Measurements from ENCODE around the gene EIF4EBP2. TPM values are rescaled to one million over a fixed set of nuclear protein-coding genes. Genes with fewer than 3 reads are reported as not detected.

The EIF4EBP2 gene
- total and polyA plus RNA-seq, 2 of the 13 experiments (the other 11 are each of a cell fraction or from before 2014, with no cell fraction given): 16.9 to 22.0 TPM

DNA sequence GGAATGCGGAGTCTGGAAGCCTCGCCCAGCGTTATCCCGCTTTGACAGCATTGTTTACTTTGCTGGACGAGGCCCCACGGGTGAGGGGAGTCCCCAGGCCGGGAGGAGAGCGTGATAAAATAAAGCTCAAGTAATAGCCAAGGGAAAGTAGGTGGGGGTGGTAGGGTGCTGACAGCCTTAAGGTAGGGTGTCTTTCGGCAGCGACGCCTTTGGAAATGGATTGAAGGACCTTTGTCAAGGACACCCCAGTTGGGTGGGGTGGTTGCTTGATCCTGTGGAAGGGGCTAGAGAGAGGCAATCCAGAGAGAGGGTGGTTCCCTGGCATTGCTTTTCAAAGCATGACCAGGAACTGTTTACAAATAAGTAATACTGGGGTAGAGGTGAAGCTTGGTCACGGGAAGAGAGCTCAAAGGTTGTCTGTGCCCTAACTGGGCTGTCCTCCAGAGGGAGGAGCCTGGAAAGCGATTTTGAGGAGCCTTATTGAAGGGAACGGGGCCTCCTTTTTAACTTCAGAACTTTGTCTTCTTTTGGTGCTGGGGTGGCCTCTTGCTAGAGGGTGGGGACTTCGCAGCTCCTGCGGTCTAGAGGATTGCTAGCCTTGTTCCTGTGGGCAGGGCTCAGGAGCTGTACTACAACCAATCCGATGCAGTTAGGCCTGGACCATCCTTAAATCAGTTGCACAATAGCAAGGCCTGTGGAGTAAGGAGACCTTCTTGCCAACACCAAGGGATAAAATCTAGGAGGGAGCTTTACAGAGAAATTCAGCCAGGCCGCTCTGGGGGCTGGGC, 1.3 kb downstream of the EIF4EBP2 start (continued):
- TF ChIP-seq ZNF788 (CRISPR knock-in tag; IDR thresholded peaks at IDR 0.05; ENCODE audit: borderline replicate concordance): no peak
- TF ChIP-seq, protein P1, sequence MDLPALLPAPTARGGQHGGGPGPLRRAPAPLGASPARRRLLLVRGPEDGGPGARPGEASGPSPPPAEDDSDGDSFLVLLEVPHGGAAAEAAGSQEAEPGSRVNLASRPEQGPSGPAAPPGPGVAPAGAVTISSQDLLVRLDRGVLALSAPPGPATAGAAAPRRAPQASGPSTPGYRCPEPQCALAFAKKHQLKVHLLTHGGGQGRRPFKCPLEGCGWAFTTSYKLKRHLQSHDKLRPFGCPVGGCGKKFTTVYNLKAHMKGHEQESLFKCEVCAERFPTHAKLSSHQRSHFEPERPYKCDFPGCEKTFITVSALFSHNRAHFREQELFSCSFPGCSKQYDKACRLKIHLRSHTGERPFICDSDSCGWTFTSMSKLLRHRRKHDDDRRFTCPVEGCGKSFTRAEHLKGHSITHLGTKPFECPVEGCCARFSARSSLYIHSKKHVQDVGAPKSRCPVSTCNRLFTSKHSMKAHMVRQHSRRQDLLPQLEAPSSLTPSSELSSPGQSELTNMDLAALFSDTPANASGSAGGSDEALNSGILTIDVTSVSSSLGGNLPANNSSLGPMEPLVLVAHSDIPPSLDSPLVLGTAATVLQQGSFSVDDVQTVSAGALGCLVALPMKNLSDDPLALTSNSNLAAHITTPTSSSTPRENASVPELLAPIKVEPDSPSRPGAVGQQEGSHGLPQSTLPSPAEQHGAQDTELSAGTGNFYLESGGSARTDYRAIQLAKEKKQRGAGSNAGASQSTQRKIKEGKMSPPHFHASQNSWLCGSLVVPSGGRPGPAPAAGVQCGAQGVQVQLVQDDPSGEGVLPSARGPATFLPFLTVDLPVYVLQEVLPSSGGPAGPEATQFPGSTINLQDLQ (CRISPR knock-in tag; IDR thresholded peaks at IDR 0.05): no peak
- no peak for TF ChIP-seq ZNF264 (CRISPR knock-in tag; IDR thresholded peaks at IDR 0.05)
- no peak for TF ChIP-seq ZNF572 (CRISPR knock-in tag; IDR thresholded peaks at IDR 0.05)
- TF ChIP-seq SRF (IDR thresholded peaks at IDR 0.05; ENCODE audit: low read depth, low read length): 0 out of 2 replicates have a peak, but pooled peaks have one; percentile 13
- TF ChIP-seq SRSF9 (IDR thresholded peaks at IDR 0.05; ENCODE audit: borderline replicate concordance, insufficient read depth, low read depth, low read length, poor library complexity, severe bottlenecking): no peak
- no peak for TF ChIP-seq ZNF567 (CRISPR knock-in tag; IDR thresholded peaks at IDR 0.05; ENCODE audit: borderline replicate concordance)
- TF ChIP-seq ZNF761 (CRISPR knock-in tag; conservative IDR thresholded peaks at IDR 0.05): no peak
- no peak for TF ChIP-seq MED8 (CRISPR knock-in tag; IDR thresholded peaks at IDR 0.05; ENCODE audit: insufficient replicate concordance)
- TF ChIP-seq ATRX (CRISPR knock-in tag; IDR thresholded peaks at IDR 0.05; ENCODE audit: borderline replicate concordance): no peak
- no peak for TF ChIP-seq ZNF10 (CRISPR knock-in tag; IDR thresholded peaks at IDR 0.05; ENCODE audit: borderline replicate concordance, low read depth)
- TF ChIP-seq, protein P2, sequence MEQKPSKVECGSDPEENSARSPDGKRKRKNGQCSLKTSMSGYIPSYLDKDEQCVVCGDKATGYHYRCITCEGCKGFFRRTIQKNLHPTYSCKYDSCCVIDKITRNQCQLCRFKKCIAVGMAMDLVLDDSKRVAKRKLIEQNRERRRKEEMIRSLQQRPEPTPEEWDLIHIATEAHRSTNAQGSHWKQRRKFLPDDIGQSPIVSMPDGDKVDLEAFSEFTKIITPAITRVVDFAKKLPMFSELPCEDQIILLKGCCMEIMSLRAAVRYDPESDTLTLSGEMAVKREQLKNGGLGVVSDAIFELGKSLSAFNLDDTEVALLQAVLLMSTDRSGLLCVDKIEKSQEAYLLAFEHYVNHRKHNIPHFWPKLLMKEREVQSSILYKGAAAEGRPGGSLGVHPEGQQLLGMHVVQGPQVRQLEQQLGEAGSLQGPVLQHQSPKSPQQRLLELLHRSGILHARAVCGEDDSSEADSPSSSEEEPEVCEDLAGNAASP (CRISPR knock-in tag; IDR thresholded peaks at IDR 0.05; ENCODE audit: borderline replicate concordance): 0 out of 2 replicates have a peak, but pooled peaks have one; percentile 22
- no peak for TF ChIP-seq ZNF850 (CRISPR knock-in tag; conservative IDR thresholded peaks at IDR 0.05)
- no peak for TF ChIP-seq ZNF607 (CRISPR knock-in tag; IDR thresholded peaks at IDR 0.05; ENCODE audit: borderline replicate concordance)
- TF ChIP-seq, protein P3, sequence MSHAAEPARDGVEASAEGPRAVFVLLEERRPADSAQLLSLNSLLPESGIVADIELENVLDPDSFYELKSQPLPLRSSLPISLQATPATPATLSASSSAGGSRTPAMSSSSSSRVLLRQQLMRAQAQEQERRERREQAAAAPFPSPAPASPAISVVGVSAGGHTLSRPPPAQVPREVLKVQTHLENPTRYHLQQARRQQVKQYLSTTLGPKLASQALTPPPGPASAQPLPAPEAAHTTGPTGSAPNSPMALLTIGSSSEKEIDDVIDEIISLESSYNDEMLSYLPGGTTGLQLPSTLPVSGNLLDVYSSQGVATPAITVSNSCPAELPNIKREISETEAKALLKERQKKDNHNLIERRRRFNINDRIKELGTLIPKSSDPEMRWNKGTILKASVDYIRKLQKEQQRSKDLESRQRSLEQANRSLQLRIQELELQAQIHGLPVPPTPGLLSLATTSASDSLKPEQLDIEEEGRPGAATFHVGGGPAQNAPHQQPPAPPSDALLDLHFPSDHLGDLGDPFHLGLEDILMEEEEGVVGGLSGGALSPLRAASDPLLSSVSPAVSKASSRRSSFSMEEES (CRISPR knock-in tag; IDR thresholded peaks at IDR 0.05): peak; percentile 88
- TF ChIP-seq THAP11 (CRISPR knock-in tag; IDR thresholded peaks at IDR 0.05): no peak
- TF ChIP-seq, protein P4, sequence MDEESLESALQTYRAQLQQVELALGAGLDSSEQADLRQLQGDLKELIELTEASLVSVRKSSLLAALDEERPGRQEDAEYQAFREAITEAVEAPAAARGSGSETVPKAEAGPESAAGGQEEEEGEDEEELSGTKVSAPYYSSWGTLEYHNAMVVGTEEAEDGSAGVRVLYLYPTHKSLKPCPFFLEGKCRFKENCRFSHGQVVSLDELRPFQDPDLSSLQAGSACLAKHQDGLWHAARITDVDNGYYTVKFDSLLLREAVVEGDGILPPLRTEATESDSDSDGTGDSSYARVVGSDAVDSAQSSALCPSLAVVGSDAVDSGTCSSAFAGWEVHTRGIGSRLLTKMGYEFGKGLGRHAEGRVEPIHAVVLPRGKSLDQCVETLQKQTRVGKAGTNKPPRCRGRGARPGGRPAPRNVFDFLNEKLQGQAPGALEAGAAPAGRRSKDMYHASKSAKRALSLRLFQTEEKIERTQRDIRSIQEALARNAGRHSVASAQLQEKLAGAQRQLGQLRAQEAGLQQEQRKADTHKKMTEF (CRISPR knock-in tag; IDR thresholded peaks at IDR 0.05): peak; percentile 18; the same call in 1 of the 2 replicates
